ENCODE measurements around the gene TAGAP.

Gene TAGAP

DNA sequence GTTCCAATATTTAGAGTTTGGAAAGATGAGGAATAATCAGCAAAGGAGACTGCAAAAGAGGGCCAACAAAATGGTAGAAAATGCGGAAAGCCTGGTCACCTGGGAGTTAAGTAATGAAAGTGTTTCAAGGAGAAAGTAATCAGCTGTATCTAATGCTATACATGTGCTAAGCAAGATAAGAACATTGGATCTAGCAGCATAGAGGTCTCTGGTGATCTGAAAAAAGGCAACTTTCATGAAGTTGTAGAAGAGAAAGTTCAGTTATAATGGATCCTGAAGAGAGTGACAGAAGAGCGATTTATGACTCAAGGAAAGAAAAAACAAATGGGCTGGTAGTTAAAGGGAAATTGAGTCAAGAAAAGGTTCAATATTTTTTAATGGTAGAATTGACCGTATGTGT, 40.2 kb downstream of the TAGAP start:
- Histone ChIP-seq H3K27me3 (no peaks in the 10 kb centered on the region), H3K36me3 (no peaks in the 10 kb centered on the region), H3K9me3 (no peaks in the 10 kb centered on the region), H3K4me3 (ENCODE audit: low read depth in 1 of 2, low read length in 1 of 2) (no peak overlapping the region), H3K27ac (no peak overlapping the region), H3K4me1 (ENCODE audit: control insufficient read depth in 1 of 2, insufficient read depth in 1 of 2, low read depth in 1 of 2, low read length in 1 of 2) (peaks cover 22 to 25% of the 10 kb centered on the region in 2 experiments)
- TF ChIP-seq, protein P1, sequence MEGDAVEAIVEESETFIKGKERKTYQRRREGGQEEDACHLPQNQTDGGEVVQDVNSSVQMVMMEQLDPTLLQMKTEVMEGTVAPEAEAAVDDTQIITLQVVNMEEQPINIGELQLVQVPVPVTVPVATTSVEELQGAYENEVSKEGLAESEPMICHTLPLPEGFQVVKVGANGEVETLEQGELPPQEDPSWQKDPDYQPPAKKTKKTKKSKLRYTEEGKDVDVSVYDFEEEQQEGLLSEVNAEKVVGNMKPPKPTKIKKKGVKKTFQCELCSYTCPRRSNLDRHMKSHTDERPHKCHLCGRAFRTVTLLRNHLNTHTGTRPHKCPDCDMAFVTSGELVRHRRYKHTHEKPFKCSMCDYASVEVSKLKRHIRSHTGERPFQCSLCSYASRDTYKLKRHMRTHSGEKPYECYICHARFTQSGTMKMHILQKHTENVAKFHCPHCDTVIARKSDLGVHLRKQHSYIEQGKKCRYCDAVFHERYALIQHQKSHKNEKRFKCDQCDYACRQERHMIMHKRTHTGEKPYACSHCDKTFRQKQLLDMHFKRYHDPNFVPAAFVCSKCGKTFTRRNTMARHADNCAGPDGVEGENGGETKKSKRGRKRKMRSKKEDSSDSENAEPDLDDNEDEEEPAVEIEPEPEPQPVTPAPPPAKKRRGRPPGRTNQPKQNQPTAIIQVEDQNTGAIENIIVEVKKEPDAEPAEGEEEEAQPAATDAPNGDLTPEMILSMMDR (IDR thresholded peaks at IDR 0.05): no peak

DNA sequence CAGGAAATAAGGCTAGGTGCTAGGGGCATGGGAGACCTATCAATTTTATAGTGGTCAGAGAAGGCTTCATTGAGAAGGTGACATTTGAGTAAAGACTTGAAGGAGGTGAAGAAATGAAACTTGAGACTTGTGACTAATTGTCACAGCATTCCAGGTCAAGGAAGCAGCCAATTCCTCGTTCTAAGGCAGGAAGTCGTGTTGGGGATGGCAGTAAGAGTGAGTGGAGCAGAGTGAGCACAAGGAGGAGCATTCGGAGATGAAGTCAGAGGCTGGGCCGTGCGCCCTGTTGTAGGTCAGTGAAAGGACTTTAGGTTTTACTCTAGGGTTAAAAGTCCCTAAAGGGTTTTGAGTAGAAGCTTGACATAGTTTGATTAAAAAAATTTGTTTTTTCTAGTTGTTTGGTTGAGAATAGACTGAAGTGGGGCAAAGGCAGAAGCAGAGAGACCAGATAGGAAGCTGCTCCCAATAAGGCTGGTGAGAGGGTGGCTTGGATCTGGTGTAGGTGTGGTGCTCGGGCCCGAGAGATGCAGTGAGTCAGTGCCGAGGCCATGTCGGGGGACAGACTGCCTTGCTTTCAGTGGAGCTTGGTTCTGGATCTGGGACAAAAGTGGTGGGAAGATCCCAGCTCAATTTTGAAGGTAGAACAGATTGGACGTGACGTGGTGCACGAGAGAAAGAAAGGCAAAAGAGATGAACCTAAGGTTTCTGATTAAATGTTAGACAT, 42.2 kb downstream of the TAGAP start:
- Histone ChIP-seq H3K4me1 (ENCODE audit: control insufficient read depth in 1 of 2, insufficient read depth in 1 of 2, low read depth in 1 of 2, low read length in 1 of 2) (peaks cover 16 to 21% of the 10 kb centered on the region in 2 experiments), H3K9me3 (no peaks in the 10 kb centered on the region), H3K4me3 (ENCODE audit: low read depth in 1 of 2, low read length in 1 of 2) (no peak overlapping the region), H3K36me3 (no peaks in the 10 kb centered on the region), H3K27me3 (no peaks in the 10 kb centered on the region), H3K27ac (no peak overlapping the region)
- TF ChIP-seq, protein P1 (IDR thresholded peaks at IDR 0.05): no peak

DNA sequence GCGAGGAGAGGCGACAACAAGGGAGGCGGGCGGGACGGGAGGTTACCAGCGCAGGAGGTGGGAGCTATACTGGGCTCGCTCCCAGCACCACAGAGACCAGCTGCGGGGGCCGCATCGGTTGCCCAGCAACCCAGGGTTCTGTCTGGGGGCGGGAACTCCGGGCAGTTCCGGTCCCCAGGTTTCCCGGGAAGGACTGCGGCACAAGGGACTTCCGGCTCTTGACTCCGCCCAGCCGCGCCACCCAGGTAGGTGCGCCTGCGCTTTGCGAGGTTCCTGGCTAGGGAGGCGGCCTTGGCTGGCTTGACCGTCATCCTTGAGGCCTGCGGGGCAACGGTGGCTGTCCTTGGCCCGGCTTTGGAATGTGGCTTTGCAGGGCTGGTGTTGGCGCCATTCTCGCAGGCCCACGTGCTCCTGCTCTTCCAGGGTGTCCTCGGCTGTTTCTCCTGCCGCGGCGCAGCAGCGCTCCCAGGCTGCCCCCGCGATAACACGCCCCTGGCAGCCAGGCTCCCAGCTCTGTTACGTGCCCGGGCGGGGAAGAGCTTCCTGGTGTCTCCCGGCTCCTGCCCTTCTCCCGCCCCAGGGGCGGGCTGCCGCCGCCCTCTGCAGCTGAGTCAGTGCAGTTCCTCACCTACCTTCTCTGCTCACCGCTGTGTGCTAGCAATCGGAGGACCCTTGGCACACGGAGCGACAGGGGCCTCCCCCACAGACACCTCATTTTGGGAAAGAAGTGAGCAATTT, 45.0 kb downstream of the TAGAP start, which contains the start of gene RSPH3:
RSPH3 (minus strand) TSS at position 537 of the 738 bp plus-strand sequence. CDS start 652 bp downstream, outside the sequence.
- H3K27ac ChIP-seq: peak within 1 kb of the TSS; percentile 83
- no peaks in the 10 kb centered on the region for H3K36me3 ChIP-seq
- peaks cover 26 to 31% of the 10 kb centered on the region in 2 experiments for H3K4me1 ChIP-seq (ENCODE audit: control insufficient read depth in 1 of 2, insufficient read depth in 1 of 2, low read depth in 1 of 2, low read length in 1 of 2)
- no peaks in the 10 kb centered on the region for H3K9me3 ChIP-seq
- peak within 1 kb of the TSS; percentile 81 to 82 for H3K4me3 ChIP-seq (ENCODE audit: low read depth in 1 of 2, low read length in 1 of 2)
- TF ChIP-seq, protein P1 (IDR thresholded peaks at IDR 0.05): no peak
- H3K27me3 ChIP-seq: no peaks in the 10 kb centered on the region

DNA sequence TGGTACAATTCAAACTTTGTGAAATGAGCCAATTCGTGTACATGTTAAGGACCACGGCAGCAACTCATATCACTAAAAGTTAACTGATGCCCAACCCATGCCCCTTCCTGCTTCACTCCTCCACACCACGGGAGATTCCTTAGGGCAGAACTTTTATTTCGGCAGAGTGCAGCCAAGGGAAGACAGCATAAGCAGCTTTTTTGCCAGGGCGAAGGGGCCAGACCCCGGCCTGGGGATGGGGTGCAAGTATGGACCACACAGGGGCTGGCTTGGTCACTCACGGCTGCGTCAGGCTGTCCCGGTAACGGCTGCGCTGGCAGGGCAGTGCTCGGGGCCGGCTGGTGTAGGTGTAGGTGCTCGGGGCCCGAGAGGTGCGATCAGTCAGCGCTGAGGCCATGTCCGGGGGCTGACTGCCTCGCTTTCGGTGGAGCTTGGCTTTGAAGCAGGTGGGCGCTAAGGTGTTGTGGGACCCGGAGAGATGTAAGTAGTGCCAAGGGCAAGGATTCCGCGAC, 45.6 kb downstream of the TAGAP start:
- Histone ChIP-seq H3K27ac (peak overlapping the region; percentile 83), H3K9me3 (no peaks in the 10 kb centered on the region), H3K4me3 (ENCODE audit: low read depth in 1 of 2, low read length in 1 of 2) (peak overlapping the region; percentile 81 to 82), H3K4me1 (ENCODE audit: control insufficient read depth in 1 of 2, insufficient read depth in 1 of 2, low read depth in 1 of 2, low read length in 1 of 2) (peaks cover 26 to 31% of the 10 kb centered on the region in 2 experiments), H3K36me3 (no peaks in the 10 kb centered on the region), H3K27me3 (no peaks in the 10 kb centered on the region)
- TF ChIP-seq, protein P1 (IDR thresholded peaks at IDR 0.05): no peak

DNA sequence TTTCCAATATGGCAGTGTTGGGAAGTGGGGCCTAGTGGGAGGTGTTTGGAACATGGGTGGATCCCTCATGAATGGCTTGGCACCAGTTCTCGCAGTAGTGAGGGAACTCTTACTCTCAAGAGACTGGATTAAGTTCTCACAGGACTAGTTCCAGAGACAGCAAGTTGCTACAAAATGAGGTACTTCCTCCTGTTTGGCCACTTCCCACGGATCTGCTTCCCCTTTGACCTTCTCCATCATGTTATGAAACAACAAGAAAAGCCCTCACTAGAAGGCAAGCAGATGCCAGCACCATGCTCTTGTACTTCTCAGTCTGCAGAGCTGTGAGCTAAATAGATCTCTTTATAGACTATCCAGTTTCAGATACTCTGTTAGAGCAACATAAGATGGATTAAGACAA, 47.9 kb downstream of the TAGAP start:
- TF ChIP-seq, protein P1 (IDR thresholded peaks at IDR 0.05): no peak
- Histone ChIP-seq H3K9me3 (no peaks in the 10 kb centered on the region), H3K27me3 (no peaks in the 10 kb centered on the region), H3K4me3 (ENCODE audit: low read depth in 1 of 2, low read length in 1 of 2) (no peak overlapping the region), H3K27ac (peak overlapping the region; percentile 37), H3K4me1 (ENCODE audit: control insufficient read depth in 1 of 2, insufficient read depth in 1 of 2, low read depth in 1 of 2, low read length in 1 of 2) (peaks cover 26 to 31% of the 10 kb centered on the region in 2 experiments), H3K36me3 (no peaks in the 10 kb centered on the region)
